HG03342 (cell line): ENCODE measurements around the gene SLC9A6.
"Not testable (repeated sequence)": the region's sequence is repeated elsewhere in the genome, so short reads cannot be mapped to it uniquely, and the experiment has no call there.

Experiments
- ATAC-seq: cut with Tn5 transposase; IDR thresholded peaks from one replicate; pipeline ENCODE4 v1.9.1; 2021; ENCODE audit warnings: mild to moderate bottlenecking, moderate library complexity; ENCODE audit not compliant: unreplicated experiment

SLC9A6 gene

GRCh38 chrX:136061286-136061685 lies 76.1 kb downstream of the SLC9A6 start:
- ATAC-seq, result no peak

GRCh38 chrX:136061696-136062095 lies 76.5 kb downstream of the SLC9A6 start:
- no peak for ATAC-seq

- no peak for ATAC-seq
Observed at GRCh38 chrX:136063340-136064079, 78.3 kb downstream of the SLC9A6 start.

- no peak for ATAC-seq
Observed at GRCh38 chrX:136064661-136065043, 79.4 kb downstream of the SLC9A6 start.

GRCh38 chrX:136065044-136065671 lies 79.9 kb downstream of the SLC9A6 start:
- ATAC-seq, result no peak

GRCh38 chrX:136067097-136067496 lies 81.9 kb downstream of the SLC9A6 start:
- ATAC-seq, result no peak

GRCh38 chrX:136067966-136068365 lies 82.7 kb downstream of the SLC9A6 start:
- ATAC-seq, result no peak

- ATAC-seq, result no peak
Observed at GRCh38 chrX:136076942-136077341, 91.7 kb downstream of the SLC9A6 start.

GRCh38 chrX:136080766-136081165 lies 95.5 kb downstream of the SLC9A6 start:
- no peak for ATAC-seq

- ATAC-seq, result no peak
Observed at GRCh38 chrX:136086521-136086920, 101.3 kb downstream of the SLC9A6 start.

- ATAC-seq, result not testable (repeated sequence)
Observed at GRCh38 chrX:136091898-136092297, 106.7 kb downstream of the SLC9A6 start.

- no peak for ATAC-seq
Observed at GRCh38 chrX:136094962-136095361, 109.7 kb downstream of the SLC9A6 start.
